COLO668 (cell line): ENCODE measurements around the gene CEMIP2.

Experiments
- DNase-seq: peaks from one replicate; lab custom pipeline; 2025; ENCODE audit not compliant: unreplicated experiment; lab: John Stamatoyannopoulos, UW

Gene CEMIP2

DNA sequence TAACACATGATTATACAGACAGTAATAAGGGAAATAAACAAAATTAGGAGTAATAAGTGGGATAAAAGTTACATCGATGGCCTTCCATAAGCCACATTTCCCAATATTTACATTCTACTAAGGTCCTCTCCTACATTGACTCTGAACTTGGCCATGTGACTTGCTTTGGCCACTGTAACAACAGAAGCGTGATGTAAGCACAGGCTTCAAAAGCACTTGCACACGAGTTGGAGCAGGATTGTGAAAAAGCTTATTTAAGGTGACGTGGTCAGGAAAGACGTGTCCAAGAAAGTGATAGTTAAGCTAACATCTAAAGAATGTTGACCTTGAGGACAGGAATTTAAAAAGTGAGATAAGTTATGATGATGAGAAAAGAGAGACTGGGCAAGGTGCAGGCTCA, 9.8 kb upstream of the CEMIP2 start:
- DNase-seq: no peak

DNA sequence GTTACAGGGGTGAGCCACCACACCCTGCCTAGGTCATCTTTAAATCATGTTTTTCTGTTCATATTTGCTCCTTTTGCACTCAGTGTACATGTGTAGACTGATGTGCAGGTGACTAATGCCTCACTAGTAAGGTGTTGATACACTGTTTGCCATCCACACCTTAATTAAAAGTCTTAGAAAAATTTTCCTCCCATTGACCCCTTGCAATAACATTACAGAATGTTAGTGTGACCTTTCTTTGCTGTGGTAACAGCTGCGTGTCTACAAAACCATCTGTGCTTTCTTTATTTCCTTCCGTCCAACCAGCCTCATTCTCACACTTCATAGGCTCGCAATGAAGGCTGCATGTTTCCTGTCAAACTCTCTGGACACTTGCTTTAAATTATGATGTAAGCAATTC, 6.6 kb upstream of the CEMIP2 start:
- no peak for DNase-seq

DNA sequence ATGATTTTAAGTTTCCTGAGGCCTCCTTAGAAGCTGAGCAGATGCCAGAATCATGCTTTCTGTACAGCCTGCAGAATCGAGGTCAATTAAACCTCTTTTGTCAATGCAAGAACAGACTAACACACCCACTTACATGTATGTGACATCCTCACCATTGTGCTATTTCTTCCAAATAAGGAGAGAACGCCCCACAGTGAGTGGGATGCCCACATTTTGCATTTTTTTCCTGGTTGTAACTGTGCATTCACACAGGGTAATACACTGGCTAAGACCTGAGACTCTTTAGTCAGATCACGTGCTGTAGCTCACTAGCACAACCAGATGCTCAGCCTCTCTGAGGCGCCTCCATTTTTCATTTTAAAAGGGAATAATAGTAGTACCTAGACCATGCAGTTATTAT, 4.4 kb upstream of the CEMIP2 start:
- DNase-seq: no peak

DNA sequence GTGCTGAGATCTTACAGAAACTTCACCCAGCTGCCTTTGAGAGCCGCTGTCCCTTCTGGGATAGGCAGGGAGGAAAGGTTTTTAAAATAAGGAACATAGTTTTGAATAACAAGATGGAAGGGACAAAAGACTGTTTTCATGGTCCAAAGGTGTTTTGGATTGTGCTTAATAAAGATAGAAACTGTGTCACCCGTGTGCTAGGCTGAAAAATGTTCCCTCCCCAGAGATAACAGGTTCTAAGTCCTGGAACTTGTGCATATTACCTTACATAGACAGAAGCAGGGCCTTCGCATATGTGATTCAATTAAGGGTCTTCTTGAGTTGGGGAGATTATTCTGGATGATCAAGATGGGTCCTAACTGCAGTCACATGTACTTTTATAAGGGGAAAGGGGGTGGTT, 1.9 kb upstream of the CEMIP2 start:
- DNase-seq: no peak

DNA sequence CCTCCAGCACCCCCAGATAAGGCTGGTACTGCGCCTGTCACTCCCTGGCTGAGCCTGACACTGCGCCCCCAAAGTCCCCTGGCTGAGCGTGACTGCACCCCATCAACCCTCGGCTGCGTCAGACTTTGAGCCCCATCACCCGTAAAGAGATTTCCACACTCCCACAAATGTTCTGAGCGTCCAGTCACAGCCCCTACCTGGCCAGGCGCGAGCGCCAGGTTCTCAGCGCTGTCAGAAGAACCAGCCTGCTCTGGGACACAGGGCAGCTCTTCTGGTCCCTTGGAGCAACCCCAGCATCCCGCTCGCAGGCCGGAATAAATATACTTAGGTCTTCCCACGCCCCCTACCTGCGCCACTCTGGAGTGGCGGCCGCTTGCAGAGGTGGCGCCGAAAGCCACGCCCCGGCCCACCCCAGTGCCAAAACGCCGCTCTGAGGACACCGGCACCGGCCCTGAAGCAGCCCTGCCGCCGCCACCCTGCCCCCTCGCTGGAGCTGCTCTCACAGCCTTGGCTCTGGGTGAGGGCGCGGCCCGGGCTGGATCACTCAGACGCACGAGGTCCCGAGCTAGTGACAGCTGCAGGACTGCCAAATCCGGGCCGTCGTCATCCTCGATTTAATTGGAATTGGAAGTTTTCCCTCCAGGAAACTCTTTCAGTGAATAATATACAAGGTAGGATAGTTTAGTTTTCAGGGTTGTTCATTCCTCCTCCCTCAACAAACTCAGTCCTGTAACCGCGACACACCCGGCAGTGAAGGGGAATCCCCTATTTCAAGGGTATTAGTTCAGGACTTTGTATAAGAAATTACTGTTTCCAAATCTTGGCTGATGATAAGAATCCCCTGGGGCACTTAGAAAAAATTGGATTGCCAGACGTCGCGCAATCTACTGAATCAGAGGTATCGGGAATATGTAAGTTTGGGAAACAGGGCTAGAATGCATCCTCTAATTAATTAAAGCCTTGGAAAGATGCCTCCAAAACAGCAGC, 1.2 kb upstream of the CEMIP2 start:
- peak; percentile 76 for DNase-seq

DNA sequence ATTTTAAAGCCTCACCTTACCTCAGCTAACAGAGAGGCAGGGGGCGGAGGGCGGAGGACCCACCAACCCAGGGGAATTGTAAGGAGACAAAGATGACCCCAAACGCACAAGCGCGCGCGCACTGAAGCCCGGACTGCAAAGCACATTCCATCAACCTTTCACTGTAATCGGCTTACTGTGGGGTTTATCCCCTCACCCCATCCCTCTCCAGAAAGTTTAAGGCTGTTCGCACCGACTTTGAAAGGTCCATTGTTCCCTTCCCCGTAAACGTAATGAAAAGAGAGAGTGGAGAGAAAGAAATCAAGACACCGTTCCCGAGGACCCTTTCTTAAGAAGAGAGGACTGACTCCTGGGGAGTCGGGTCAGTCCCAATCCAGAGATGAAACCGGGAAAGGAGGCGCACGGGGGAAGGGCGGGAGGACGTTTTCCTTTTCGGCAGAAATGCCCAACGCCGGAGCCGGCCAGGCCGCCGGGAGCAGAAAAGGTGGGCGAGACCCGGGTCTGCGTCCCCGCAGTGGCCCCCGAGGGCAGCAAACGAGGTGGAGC, 464 bp downstream of the CEMIP2 start:
- peak; percentile 21 for DNase-seq

DNA sequence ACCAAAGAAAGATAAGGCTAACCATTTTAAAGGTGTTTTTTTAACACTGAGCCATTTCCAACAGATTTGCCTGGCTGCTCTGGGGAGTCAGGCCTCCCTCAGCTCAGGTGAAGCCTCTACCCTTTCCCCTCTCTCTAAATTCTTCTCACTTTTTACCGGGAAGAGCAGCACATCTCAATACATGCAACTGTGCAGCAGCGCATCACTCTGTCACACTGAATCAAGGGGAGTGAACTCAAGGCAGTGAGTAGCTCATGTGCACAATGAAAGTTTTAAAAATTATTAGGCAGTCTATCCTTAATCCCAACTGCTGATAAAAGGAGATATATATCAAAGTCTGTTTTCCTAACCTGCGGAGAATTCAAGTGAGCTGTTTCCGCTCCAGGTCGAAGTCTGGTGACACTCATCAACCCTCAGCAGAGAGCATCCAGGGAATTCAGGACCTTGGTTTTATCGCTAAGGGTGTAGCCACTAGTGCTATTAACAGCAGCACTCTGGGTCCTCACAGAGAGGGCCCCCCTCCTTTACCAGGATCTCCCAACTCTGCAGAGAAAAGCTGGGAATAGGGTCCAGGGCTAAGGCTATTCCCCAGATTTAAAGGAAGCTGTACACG, 1.0 kb downstream of the CEMIP2 start:
- no peak for DNase-seq

DNA sequence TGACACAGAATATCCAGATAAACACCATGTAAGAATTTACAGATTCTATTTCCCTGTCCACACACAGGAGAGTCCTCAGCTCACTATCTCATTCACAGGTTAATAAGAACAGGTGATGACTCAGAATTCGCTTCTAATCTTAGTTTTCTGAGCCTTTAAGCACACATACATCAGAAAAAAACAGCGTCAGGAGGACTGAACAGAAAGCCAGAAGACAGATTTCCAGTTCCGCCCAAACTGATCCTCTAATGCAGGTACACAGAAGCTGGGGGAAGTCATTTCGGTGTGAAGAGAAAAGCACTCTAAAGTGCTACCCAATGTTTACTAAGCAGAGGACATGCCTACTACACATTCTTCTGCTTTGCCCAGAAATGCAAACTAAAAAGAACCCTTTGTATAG, 1.6 kb downstream of the CEMIP2 start:
- peak; percentile 7 for DNase-seq

DNA sequence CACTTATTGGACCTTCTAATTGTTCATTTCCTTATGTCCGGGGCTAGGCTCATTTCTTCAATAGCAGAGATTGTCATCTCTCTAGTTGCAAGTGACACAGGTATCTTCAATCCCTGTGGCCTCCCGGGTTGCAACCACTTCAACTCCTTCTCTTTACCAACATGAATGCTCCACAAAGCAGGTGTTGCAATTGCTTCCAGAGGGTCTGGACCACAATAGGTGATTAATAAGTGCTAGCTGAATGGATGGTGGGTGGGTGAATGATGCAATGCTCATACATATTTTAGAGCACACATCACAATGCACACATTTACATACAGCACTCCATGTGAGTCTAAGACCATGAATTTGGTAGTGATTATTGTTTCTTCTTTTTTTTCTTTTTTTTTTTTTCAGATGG, 2.6 kb downstream of the CEMIP2 start:
- peak; percentile 33 for DNase-seq

DNA sequence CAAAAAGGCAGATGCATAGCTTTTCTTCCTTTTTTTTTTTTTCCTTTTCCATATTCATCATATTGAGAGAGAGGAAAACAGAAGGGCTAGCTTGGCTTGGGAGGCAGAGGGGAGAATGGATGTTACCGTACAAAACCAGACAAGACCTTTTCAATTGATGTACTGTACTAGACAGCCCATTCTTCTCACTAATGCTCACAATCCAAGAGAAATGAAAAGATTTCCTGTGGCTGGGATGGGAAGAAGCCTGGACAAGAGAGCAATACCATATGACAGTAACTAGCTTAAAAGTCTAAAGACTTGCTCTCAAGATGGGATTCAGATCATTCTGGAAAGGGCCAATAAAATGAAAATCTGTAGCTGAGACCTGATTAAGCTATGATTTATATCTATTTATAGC, 3.4 kb downstream of the CEMIP2 start:
- no peak for DNase-seq

DNA sequence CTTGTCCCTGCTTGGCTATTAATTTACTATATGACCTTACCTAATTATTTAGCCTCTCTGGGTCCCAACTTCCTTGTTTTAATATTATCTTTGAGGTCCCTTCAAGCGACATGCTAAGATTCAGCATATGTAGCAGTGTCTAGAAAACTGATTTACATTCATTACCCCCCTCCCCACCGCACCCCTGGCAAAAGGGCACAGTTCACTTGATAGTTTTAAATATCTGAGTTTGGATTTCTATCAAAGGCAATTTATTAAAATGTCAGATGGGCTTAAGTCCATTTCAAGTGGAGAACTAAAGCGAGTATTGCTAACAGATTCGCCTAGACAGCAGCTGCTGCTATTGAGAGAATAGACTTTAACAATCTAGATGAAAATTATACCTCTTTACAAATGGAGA, 3.9 kb downstream of the CEMIP2 start:
- DNase-seq: no peak

DNA sequence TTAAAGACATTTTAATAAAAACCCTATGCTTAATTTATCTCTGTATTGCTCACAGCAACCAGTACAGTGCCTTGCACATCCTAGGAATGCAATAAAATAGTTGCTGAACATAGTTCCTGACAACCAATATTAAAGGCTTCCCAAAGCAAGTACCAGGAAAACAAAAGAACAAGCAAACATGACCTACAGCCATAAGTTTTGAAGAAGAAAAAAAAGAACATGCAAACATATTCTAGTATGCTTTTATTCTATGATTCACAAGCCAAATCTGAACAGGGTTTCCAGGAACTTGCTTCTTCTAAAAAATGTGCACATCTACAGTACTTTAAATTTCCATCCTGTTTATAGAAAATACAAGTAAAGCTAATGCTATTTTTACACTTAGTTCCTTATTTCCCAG, 4.5 kb downstream of the CEMIP2 start:
- no peak for DNase-seq

DNA sequence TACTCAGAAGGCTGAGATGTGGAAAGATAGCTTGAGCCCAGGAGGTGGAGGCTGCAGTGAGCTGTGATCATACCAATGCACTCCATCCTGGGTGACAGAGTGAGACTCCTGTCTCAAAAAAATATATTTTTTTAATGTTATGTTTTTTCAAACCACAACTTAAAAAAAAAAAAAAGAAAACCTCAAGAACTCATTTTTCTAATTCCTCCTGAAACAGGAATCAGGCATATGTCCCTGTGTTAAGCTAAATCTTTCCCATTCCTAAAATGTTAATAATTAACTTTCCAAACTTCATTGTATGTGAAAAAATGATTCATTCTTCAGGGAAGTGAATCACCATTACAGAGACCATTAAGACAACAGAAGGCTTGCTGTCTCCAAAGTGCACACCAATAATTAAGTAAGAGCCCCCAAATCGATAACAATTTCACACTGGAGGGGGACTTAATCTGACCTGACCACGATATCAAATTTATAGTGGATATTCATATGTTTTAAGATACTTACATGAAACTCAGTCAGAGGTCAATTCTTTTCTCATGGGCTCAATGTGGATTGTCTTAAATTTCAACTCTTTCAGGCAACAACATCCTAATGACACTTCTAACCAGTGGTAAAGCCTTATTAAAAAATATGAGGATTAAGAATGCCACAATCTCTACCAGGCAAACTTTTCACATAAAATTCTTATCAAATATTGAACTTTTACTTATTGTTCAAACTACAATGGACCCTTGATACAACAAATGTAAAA, 5.2 kb downstream of the CEMIP2 start:
- DNase-seq: no peak

DNA sequence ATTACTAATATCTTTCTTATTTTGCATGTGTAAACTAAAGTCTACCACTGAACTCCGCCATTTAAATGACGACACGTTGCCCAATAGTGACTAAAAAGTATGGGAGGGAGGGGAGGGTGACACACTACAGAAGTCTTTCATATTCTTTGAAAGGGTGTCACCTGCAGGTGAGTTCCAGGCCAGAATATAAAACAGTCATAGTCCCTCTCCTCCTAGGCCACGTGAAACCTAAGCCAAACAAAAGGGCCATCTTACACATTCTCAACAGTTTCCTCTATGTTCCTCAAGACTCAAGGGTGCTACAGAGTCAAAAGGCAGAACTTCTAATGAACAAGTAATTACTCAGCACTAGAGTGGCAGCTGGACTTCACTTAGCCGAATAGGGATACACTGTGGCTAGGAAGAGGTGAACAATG, 6.4 kb downstream of the CEMIP2 start:
- DNase-seq: peak; percentile 26

DNA sequence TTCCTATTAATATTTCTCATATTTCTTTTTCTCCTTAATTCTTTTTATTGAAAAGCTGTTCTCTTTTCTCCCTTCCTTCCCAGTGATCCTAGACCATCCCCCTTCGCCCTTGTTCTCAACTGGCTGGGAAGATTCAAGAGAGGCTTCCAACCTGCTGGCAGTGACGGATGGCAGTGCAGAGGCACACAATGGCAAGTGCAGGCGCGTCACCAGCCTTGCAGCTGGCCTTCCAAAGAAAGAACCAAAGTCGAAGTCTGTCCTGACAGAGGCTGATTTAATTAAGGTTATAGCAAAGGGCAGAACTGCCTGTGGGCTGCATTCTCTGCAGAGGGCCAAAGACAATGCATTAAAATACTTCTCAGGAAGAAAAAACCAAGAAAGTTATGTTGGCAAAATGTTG, 7.4 kb downstream of the CEMIP2 start:
- DNase-seq: peak; percentile 73

DNA sequence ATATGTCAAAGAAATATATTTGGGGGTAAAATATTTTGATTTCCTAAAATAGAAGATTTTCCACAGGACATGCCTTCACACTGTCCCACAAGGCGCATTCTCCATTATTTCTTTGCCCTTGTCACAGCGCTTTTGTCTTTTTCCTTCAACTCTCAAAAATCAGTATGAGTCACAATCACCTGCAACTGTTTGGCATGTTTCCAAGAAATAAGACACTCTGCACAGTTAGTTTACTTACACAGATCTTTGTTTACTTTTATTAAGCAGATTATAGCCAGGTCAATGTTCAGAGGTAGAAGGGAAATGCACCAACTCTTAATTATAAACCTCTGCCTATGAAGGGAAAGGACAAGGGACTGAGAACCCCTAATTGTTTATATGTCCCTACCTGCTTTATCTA, 9.5 kb downstream of the CEMIP2 start:
- peak; percentile 56 for DNase-seq

DNA sequence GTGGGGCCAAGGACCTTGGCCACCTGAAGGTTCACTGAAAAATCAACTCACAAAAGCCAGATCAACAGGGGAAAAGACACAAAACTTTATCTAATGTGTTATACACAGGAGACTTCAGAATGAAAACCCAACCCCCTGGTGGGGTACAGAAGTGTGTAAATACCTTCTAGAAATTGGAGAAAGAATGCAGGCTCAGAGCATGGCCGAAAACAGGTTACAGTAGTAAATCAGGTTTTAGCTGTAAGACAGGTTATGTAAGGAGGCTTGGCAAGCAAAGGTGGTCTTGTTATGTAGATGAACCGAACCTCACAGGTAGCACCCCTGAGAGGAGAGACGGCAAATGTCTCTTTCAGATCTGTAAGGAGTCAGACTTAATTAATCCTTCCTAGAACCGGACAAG, 10.0 kb downstream of the CEMIP2 start:
- no peak for DNase-seq

DNA sequence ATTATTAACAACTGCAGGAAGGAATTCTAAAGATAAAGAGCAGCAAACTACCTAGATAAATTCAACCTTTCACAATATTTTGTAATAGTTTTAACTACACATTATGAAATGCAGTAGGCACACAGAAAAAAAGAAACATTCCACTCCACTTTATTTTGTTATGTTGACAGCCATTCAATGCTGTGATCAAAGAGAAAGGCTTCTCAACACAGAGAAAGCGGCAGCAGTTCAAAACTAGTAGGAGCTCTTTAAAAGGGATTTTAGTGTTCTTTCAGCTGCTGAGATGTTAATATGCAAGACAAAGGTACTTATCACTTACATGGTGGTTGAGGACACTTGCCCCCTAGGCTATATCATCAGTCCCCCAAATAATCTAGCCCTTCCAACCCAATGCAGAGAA, 11.6 kb downstream of the CEMIP2 start:
- DNase-seq: no peak

DNA sequence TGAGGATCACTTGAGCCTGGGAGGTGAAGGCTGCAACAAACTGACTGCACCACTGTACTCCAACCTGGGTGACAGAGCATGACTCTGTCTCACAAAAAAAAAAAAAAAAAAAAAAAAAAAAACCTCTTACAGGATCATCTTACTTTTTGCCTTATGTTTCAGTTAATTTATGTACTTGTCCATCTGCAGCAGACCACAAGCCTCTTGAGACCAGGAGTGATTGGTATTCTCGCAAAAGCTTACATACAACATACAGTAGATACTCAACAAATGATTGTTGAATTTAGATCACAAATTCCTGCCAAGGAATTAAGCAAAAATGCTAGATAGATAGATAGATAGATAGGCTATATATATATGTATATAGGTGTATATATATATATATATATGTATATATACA, 12.4 kb downstream of the CEMIP2 start:
- DNase-seq: no peak

DNA sequence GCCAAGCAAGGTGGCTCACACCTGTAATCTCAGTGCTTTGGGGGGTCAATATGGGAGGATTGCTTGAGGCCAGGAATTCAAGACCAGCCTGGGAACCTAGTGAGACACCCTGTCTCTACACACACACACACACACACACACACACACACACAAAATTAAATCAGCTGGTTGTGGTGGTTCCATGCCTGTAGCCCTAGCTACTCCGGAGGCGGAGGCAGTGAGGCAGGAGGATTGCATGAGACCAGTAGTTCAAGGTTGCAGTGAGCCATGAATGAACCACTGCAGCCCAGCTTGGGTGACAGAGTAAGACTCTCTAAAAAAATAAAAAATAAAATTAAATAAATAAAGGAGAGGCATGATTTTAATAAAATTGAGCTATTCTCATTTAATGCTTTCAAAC, 13.1 kb downstream of the CEMIP2 start:
- DNase-seq: no peak

DNA sequence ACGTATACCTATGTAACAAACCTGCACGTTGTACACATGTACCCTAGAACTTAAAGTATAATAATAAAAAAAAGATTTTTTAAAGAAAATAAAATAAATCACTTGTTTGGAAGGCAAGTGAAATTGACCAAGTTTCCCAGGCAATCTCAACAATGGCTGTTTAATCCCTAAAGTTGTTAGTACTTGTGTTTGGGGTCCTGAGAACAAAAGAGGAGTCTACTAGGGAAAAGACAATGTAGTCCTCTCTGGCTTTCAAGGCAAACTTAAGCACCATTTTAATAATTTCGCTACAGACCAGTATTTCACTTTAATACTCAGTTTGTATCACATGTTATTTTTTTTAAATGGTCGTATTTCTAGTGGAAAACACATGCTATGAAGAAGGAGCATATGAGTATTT, 14.2 kb downstream of the CEMIP2 start:
- no peak for DNase-seq

DNA sequence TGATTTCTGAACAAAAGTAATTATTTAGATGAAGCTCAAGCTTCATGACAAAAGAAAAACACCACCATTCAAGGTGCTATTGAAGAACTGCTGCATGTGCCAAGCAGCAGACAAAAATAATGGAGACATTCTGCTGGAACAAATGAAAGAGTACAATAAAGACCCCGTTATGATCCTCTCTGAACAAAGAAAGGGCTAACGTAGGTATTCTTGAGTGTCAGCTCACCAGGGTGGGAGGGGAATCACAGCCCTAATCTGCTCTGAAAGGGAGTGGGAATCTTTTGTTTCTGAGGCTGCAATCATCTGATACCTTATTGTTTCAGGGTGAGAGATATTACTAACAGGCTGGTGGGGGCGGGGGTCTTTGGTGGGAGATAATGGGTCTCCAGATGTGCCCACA, 15.4 kb downstream of the CEMIP2 start:
- DNase-seq: no peak
